GM21786 (cell line): ENCODE measurements around the gene AP3B1.
"Not testable (repeated sequence)": the region's sequence is repeated elsewhere in the genome, so short reads cannot be mapped to it uniquely, and the experiment has no call there.

ENCODE experiments used
- ATAC-seq: cut with Tn5 transposase; IDR thresholded peaks from one replicate; pipeline ENCODE4 v1.9.1; 2021; ENCODE audit not compliant: unreplicated experiment

AP3B1 gene

DNA sequence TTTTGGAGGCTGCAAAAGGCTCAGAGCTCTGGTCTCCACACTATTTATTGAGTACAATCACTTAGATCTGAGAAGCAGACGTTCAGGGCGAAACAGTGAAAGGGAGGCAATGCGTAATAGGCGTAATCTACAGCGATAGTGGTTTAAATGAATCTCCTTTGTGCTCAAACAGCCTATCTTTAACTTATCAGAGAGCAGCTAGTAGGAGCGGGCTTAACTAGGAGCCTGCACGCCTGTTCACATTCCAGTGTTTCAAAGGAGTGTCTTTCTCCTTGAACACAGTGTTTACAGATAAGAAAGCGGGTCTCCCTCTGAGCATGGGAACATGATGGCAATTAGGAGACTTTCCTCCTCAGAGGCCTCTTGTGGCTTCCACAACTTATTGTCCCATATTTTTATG, 49.4 kb downstream of the AP3B1 start:
- no peak for ATAC-seq

DNA sequence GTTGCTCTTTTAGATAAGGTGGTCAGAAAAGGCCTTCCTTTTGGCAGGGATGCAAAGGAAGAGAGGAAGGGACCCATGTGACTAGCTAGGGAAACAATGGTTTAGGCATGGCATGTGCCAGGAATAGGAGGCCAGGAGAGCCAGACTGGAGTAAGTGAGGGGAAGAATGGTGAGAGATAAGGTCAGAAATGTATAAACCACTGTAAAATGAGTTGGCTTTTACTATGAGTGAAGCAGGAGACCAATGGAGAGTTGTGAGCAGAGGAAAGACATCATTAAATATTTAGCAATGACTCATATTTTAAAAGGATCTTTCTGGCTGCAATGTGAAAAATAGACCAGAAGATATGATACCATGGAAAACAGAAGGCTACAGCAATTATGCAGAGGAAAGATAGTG, 50.9 kb downstream of the AP3B1 start:
- ATAC-seq: no peak

DNA sequence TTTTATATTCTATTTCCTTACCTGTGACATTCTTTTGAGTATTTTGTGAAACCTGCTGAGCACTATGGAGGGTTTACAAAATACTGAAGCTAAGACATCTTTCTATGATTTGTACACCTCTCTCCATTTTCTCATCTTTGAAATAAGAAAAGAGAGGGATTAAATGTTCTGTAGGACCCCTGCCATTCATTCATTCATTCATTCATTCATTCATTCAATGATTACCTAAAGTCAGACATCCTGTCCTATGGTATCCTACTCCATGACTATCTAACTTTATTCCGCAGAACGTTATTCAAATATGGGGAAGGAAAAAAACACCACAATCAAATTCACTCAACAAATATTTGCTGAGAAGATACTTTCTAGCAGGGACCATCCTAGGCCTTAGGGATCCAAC, 51.4 kb downstream of the AP3B1 start:
- no peak for ATAC-seq

DNA sequence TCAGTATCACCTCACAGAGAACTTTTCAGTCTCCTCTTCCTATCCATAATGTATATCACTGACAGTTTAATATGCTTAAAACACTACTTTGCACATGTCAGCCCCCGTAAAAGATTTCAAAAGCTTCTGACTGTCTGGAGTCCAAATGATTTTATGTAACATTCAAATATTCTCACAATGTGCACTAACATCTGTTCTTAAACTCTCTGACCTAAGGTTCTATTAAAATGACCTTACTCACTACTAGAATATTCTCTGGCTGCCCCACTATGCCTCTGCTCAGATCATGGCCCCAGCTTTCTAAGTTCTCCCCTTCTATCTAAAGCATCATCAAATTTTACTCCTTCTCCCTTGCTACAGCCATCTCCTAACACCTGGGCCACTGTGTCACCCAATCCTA, 52.5 kb downstream of the AP3B1 start:
- ATAC-seq: no peak

DNA sequence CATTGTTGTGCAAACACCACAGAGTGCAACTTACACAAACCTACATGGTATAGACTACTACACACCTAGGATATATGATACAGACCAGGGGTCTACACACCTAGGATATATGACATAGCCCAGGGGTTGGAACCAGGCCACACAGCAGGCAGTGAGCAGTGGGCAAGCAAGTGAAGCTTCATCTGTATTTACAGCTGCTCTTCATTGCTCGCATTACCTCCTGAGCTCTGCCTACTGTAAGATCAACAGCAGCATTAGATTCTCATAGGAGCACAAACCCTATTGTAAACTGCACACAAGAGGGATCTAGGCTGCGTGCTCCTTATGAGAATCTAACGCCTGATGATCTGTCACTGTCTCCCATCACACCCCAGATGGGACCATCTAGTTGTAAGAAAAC, 56.6 kb downstream of the AP3B1 start:
- no peak for ATAC-seq

DNA sequence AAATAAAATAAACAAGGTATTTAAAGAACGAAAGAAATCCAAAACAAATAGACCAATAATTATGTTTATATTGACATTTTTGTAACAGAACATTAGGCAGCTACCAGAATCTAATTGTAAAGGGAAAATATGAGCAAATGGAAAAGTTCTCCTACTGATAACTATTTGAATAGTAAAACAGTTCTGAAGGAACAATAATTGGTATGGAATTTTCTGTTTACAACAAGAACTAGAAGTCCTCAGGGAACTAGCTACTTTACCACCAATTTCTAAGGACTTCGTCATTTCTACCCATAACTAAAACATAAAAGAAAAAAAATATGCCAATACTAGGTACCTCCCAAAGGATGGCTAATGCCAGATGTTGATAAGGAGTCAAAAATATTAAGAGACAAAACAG, 58.5 kb downstream of the AP3B1 start:
- no peak for ATAC-seq

DNA sequence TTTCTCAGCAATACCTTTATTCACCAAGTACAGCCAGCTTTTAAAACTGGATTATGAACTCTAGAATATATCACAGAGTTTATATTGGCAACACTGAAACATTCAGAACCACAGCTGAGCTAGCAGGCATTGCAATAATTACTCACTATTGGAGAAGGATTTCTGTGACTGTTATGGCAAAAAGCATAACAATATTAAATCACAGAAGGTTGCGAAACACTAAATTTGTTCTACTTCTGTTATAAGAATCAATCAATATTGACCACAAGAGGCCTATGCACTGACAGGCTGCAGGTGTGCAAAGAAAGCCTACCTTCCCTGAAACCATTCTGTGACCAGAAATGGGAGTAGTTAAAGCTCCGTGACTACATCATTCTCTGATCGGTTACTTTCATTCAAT, 59.2 kb downstream of the AP3B1 start:
- no peak for ATAC-seq

DNA sequence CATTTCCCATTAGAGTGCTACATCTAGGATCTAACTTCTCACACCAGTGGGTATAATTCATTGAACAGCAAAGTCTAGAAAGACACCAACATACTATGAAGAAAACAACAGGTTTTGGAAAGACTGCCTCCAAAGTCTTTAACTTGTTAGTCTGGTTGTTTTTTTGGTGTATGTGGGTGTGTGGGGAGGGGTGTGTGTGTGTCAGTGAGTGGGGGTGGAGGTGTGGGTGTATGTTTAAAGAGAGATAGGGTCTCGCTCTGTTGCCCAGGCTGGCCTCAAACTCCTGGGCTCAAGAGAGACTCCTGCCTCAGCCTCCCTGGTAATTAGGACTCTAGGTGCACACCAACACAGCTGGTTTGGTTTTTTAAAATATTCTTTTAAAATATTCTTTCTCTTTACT, 59.7 kb downstream of the AP3B1 start:
- no peak for ATAC-seq

DNA sequence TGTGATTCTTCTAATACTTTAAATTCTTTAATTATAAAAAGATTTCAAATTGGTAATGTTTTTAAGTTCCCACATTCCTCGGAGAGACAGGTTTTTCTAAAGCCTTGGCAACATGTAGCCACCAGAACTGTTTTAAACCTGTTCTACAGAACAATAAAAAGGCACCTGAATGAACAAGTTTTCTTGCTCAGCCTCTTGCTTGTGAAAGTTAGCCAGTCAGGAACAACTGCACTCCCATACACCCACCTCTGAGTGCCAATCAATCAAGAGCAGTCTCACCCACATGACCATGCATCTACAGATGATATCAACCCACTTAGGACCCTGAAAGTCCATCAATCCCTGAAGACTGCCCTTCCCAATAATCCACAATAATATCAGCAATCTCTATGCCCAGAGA, 62.3 kb downstream of the AP3B1 start:
- ATAC-seq: no peak

DNA sequence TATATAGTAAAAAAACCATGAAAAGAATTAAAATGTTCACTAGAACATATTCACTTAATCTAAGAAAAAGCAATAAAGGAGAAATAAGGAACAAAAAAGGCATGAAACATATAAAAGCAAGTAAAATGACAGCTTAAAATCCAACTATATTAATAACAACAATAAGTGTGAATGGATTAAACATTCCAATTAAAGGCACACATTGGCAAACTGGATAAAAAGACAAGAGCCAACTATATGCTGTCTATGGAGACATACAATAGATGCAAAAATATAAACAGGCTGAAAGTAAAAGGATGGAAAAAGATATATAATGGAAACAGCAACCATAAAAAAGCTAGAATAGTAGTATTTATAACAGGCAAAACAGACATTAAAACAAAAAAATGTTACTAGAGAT, 70.1 kb downstream of the AP3B1 start:
- no peak for ATAC-seq

DNA sequence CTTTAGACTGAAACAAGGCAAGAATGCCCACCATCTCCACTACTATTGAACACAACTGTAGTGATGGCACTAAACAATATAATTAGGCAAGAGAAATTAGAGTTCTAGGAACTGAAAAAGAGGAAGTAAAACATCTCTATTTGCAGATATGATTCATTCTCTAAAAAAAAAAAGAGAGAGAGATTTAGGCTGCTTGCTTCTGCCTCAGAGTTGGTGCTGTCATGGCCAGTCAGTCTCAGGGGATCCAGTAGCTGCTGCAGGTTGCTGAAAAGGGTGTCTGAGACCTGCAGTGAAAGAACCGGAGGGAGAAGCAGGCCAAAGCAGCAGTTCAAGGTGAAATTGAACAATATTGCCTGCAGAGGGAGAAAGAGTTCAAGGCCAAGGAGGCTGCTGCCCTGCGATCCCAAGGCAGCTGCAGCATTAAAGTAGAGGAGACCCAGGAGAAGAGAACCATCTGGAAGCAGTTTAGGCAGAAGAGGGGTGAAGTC, 72.5 kb downstream of the AP3B1 start:
- ATAC-seq: peak; percentile 99

DNA sequence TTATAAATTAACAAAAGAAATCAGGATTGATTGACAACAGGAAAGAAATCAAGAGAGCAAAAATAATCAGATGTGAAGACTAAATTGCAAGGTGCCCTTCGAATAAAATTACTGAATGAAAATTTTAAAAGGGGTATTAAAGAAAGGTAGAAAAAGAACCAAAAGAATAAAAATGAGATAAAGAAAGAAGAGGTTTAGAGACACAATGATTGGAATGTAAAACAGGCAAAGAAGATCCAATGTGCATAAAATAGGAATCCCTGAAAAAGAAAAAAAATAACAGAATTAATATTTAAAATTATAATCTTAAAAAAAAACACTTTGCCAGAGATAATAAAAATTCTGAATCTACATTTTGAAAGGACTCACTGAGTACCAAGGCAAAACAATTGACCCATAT, 73.0 kb downstream of the AP3B1 start:
- ATAC-seq: no peak

DNA sequence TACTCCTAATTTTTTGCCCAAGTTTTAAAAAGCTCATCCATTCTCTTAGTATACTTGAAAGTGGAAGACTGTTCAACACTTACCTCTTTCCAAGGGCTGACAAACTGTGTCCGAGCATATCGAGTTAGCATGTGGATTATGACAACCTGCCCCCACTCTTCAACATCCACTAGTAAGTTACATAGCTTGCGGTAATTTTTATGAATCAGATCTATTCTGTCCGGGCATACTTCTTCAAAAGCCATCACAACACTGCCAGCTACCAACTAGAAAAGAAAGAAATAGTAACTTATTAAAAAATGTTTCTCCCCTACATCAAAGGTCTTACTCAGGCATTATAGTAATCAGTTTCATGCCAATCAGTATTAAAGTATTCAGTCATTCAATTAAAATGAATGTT, 78.5 kb downstream of the AP3B1 start:
- no peak for ATAC-seq

DNA sequence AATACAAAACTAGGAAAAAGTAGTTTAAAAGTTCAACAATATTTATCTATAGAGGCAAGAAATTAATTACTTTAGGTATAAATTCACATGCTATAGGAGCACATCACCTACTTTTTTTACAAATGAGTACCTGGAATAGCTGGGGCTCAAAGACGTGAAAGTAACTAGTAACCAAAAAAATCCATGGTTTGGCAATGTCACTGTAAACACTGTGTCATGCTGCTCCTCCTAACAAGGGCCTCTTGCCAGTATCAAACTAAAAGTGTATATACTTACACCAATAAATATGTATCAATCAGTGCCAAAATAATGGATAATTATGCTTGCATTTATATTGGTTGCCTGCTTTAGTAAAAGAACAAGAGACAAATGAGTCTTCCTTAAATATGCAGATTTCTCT, 78.9 kb downstream of the AP3B1 start:
- no peak for ATAC-seq

DNA sequence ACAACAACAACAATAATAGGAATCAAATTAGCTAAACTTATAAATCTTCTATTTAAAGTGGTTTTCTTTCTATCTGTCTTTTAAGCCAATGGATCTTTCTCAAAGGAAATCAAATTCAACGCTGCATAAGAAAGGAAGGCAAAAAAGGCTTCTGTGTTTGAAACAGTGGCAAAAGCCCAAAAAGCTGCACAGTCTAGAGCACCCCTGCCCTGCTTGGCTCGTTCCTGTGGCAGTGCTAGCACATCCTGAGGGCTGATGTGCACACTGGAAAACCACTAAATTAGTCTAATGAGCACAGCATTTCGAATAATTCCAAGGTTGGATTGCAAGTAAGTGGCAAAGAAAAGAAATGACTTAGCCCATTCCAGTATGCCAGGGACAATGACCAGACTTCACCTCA, 80.7 kb downstream of the AP3B1 start:
- no peak for ATAC-seq

DNA sequence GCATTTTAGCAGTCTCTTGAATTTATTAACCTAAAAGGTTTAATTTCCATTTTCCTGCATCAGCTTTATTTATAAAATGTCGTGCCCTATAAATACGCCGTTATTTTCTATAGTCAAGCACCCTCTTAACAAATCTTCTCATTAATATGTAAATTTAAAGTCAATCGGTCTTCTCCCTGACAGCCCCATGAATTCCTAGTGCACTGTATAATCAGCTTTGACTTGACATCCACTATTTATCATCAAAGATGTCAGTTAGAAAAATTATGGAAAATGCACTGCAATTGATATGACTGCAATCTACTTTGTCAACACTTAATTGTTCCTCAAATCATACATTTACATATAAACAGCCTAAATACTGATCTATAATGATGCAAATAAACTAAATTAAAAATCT, 83.4 kb downstream of the AP3B1 start:
- ATAC-seq: no peak

DNA sequence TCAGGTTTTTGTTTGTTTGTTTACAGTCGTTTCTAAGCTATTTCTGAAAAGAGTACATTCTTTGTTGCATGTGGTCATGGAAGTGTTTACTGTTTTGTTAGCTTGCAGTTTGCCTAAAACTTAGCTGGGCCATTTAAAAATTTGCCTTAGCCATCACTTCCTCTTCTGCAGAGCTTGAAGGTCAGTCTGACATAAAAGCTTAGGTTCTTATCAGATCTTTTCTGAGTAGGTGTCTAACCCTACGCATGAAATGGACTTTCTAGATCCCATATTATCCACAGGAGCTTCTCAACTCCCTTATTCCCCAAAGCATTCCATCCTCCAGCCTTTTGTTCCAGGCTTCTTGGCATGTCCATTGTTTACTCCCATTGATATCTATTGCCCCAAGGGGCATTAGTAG, 90.3 kb downstream of the AP3B1 start:
- no peak for ATAC-seq

DNA sequence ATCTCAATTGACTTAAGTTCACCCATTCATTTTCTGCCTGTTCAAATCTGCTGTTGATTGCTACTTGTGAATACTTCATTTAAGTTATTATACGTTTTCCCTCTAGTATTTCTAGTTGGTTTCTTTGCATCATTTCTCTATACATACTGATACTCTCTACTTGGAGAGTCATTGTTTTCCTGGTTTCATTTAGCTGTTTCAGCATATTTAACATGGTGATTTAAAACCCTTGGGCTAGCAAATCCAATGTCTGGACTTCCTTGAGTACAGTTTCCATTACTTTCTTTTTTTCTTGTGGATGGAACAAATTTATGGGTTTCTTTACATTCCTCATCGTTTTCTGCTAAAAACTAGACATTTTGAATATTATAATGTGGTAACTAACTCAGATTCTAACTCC, 90.7 kb downstream of the AP3B1 start:
- no peak for ATAC-seq

DNA sequence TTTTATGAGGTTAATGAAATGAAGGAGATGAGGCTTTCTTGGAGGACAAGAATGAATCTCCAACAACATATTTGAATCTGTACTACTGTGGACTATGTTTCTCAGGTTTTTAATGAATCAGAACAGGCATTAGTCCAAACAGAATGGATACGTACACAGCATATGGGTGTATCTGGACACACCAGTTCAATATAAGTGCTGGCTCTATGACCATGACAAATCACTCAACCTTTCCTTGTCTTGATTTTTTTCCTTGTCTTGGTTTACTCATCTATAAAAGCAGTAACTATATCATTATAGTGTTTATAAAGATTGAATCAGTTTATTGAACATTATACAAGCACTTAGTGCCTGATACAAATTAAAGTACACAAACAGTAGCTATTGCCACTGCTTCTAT, 104.1 kb downstream of the AP3B1 start:
- no peak for ATAC-seq

DNA sequence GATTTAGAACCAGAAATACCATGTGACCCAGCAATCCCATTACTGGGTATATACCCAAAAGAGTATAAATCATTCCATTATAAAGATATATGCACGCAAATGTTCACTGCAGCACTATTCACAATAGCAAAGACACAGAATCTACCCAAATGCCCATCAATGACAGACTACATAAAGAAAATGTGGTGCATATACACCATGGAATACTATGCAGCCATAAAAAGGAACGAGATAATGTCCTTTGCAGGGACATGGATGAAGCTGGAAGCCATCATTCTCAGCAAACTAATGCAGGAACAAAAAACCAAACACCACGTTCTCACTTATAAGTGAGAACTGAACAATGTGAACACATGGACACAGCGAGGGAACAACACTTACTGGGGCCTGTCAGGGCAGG, 105.8 kb downstream of the AP3B1 start:
- not testable (repeated sequence) for ATAC-seq

DNA sequence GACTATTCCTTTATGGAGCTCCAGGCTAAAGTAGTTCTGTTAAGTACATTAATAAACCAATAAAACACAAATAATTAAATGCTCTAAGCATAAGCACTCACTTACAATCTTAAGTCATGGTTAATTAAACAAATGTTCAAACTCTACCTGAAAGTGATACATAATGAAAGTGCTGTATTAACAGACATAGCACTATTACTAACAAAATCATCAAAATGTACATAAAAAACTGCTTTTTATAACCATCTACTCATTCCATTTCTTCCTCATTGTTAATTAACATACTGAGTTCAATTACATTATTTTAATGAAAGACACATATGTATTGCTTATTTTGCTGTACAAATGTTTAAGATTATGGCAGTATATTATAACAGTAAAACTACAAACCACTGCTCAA, 107.3 kb downstream of the AP3B1 start:
- ATAC-seq: no peak

DNA sequence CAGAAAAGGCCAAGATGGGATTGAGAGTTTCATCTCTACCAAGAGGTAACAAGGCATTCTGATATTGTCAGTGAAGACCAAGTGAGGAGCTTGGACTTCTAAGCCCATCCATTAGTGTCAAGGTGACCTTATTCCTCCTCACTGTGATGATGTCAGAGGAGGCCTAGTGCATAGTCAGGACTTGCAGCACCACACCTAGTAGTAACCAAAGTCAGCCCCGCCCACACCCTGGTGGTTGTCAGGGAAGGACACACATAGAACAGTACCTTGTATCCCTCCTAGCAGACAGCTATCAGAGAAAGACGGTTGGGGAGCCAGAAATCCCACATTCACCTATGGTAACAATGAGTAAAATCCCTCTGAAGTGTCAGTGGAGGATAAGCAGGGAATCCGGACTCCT, 111.7 kb downstream of the AP3B1 start:
- ATAC-seq: no peak

DNA sequence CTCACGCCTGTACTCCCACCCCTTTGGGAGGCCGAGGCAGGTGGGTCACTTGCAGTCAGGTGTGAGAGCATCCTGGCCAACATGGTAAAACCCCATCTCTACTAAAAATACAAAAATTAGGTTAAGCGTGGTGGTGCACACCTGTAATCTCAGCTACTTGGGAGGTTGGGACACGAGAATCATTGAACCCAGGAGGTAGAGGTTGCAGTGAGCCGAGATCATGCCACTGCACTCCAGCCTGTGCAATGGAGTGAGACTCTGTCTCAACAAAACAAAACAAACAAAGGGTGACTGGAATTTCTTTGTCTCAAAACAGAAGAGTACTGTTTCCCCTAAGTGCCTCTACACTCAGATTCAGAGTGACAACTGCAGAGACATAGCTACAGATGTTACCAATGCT, 116.1 kb downstream of the AP3B1 start:
- no peak for ATAC-seq

DNA sequence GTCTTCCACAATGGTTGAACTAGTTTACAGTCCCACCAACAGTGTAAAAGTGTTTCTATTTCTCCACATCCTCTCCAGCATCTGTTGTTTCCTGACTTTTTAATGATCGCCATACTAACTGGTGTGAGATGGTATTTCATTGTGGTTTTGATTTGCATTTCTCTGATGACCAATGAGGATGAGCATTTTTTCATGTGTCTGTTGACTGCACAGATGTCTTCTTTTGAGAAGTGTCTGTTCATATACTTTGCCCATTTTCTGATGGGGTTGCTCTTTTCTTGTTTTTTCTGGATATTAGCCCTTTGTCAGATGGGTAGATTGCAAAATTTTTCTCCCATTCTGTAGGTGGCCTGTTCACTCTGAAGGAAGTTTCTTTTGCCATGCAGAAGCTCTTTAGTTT, 124.2 kb downstream of the AP3B1 start:
- ATAC-seq: not testable (repeated sequence)
